HEK293 (cell line): ENCODE results near the gene VSTM2L.

ENCODE experiments used
- CTCF ChIA-PET: fragments of 350-600 bp; formaldehyde crosslinking; extraction: SDS; loops from one replicate; lab custom pipeline; 2021; ENCODE audit warnings: antibody characterized with exemption; lab: Yijun Ruan, JAX
- POLR2A ChIA-PET: fragments of 300-600 bp; formaldehyde crosslinking; extraction: SDS; loops from one replicate; lab custom pipeline; 2020; ENCODE audit warnings: antibody characterized with exemption, inconsistent platforms; lab: Yijun Ruan, JAX
- H3K27ac ChIP-seq: fragments of 200-500 bp; sonication (Bioruptor generic); 2 replicates; pipeline ENCODE4 v1.5.1; 2014; ENCODE audit warnings: low read depth, low read length, control low read depth, inconsistent platforms; ENCODE audit errors: extremely low read depth
- H3K36me3 ChIP-seq, 2 experiments: fragments of 200-500 bp in 1 of 2; sonication (Bioruptor generic) in 1 of 2; 1 replicate in 1 of 2; 2 replicates in 1 of 2; pipeline ENCODE4 v1.5.1; 2014 to 2017; ENCODE audit warnings: inconsistent platforms in 2 of 2, low read length in 2 of 2; ENCODE audit not compliant: control insufficient read depth in 2 of 2, insufficient read depth in 1 of 2
- H3K4me1 ChIP-seq: fragments of 200-500 bp; sonication (Bioruptor generic); 2 replicates; pipeline ENCODE4 v1.5.1; 2014; ENCODE audit warnings: mild to moderate bottlenecking, low read length, inconsistent platforms; ENCODE audit not compliant: control insufficient read depth, insufficient read depth
- H3K4me3 ChIP-seq: 2 replicates; pipeline ENCODE4 v1.5.1; 2011; ENCODE audit warnings: low read depth, mild to moderate bottlenecking, control low read depth, low read length, moderate library complexity
- H3K9me3 ChIP-seq: fragments of 200-500 bp; sonication (Bioruptor generic); 2 replicates; pipeline ENCODE4 v1.5.1; 2014; ENCODE audit warnings: low read depth, low read length, inconsistent platforms; ENCODE audit not compliant: control insufficient read depth, insufficient read depth
- AEBP2 ChIP-seq: fragments of 450-650 bp; formaldehyde crosslinking; IDR thresholded peaks from 2 replicates; pipeline ENCODE4 v1.5.1; 2016; ENCODE audit warnings: missing biosample characterization, missing genetic modification characterization, borderline replicate concordance
- BCL11B ChIP-seq: fragments of 450-650 bp; formaldehyde crosslinking; IDR thresholded peaks from 2 replicates; pipeline ENCODE4 v1.5.1; 2016; ENCODE audit warnings: low read depth, missing biosample characterization, missing genetic modification characterization
- BCL6B ChIP-seq: fragments of 450-650 bp; formaldehyde crosslinking; IDR thresholded peaks from 2 replicates; pipeline ENCODE4 v1.5.1; 2017; ENCODE audit warnings: missing biosample characterization, missing genetic modification characterization
- GLI4 ChIP-seq: fragments of 450-650 bp; formaldehyde crosslinking; IDR thresholded peaks from 2 replicates; pipeline ENCODE4 v1.5.1; 2016; ENCODE audit warnings: missing biosample characterization, missing genetic modification characterization
- GLIS2 ChIP-seq: fragments of 450-650 bp; formaldehyde crosslinking; IDR thresholded peaks from 2 replicates; pipeline ENCODE4 v1.5.1; 2016; ENCODE audit warnings: missing biosample characterization, missing genetic modification characterization
- HOXC10 ChIP-seq: sonication (generic); formaldehyde crosslinking; IDR thresholded peaks from 2 replicates; pipeline ENCODE4 v1.8.1; 2023; ENCODE audit warnings: mild to moderate bottlenecking, missing genetic modification reagents
- PRDM2 ChIP-seq: fragments of 450-650 bp; formaldehyde crosslinking; IDR thresholded peaks from 2 replicates; pipeline ENCODE4 v1.5.1; 2016; ENCODE audit warnings: missing biosample characterization, missing genetic modification characterization, borderline replicate concordance
- SCRT1 ChIP-seq: fragments of 450-650 bp; formaldehyde crosslinking; IDR thresholded peaks from 2 replicates; pipeline ENCODE4 v1.5.1; 2016; ENCODE audit warnings: missing biosample characterization, missing genetic modification characterization, borderline replicate concordance
- TSHZ1 ChIP-seq: fragments of 450-650 bp; formaldehyde crosslinking; IDR thresholded peaks from 2 replicates; pipeline ENCODE4 v1.5.1; 2016; ENCODE audit warnings: missing biosample characterization, missing genetic modification characterization, borderline replicate concordance
- YY2 ChIP-seq: fragments of 450-650 bp; formaldehyde crosslinking; IDR thresholded peaks from 2 replicates; pipeline ENCODE4 v1.5.1; 2016; ENCODE audit warnings: missing biosample characterization, missing genetic modification characterization
- ZBTB1 ChIP-seq: fragments of 450-650 bp; formaldehyde crosslinking; IDR thresholded peaks from 2 replicates; pipeline ENCODE4 v1.5.1; 2016; ENCODE audit warnings: missing biosample characterization, missing genetic modification characterization
- ZIC2 ChIP-seq: fragments of 450-650 bp; formaldehyde crosslinking; IDR thresholded peaks from 2 replicates; pipeline ENCODE4 v1.5.1; 2016; ENCODE audit warnings: missing biosample characterization, missing genetic modification characterization
- ZNF121 ChIP-seq: fragments of 450-650 bp; formaldehyde crosslinking; IDR thresholded peaks from 2 replicates; pipeline ENCODE4 v1.5.1; 2016; ENCODE audit warnings: missing biosample characterization, missing genetic modification characterization
- ZNF140 ChIP-seq: fragments of 450-650 bp; formaldehyde crosslinking; IDR thresholded peaks from 2 replicates; pipeline ENCODE4 v1.5.1; 2016; ENCODE audit warnings: missing biosample characterization, missing genetic modification characterization
- ZNF223 ChIP-seq: fragments of 450-650 bp; formaldehyde crosslinking; IDR thresholded peaks from 2 replicates; pipeline ENCODE4 v1.5.1; 2016; ENCODE audit warnings: missing biosample characterization, missing genetic modification characterization
- ZNF274 ChIP-seq, 2 experiments: fragments of 200-500 bp in 1 of 2; fragments of 450-650 bp in 1 of 2; sonication (Bioruptor generic) in 1 of 2; formaldehyde crosslinking in 1 of 2; IDR thresholded peaks; 2 replicates each; pipeline versions ENCODE4 v1.5.1 to v1.6.1; 2014 to 2016; ENCODE audit warnings: borderline replicate concordance in 1 of 2, inconsistent platforms in 1 of 2, low read length in 1 of 2, missing biosample characterization in 1 of 2, missing genetic modification characterization in 1 of 2
- ZNF324 ChIP-seq: fragments of 450-650 bp; formaldehyde crosslinking; IDR thresholded peaks from 2 replicates; pipeline ENCODE4 v1.5.1; 2016; ENCODE audit warnings: missing biosample characterization, missing genetic modification characterization
- ZNF426 ChIP-seq: fragments of 450-650 bp; formaldehyde crosslinking; IDR thresholded peaks from 2 replicates; pipeline ENCODE4 v1.5.1; 2017; ENCODE audit warnings: missing biosample characterization, missing genetic modification characterization, mild to moderate bottlenecking, inconsistent platforms, moderate library complexity
- ZNF48 ChIP-seq: fragments of 450-650 bp; formaldehyde crosslinking; IDR thresholded peaks from 2 replicates; pipeline ENCODE4 v1.5.1; 2016; ENCODE audit warnings: missing biosample characterization, missing genetic modification characterization
- ZNF664 ChIP-seq: fragments of 450-650 bp; formaldehyde crosslinking; IDR thresholded peaks from 2 replicates; pipeline ENCODE4 v1.5.1; 2016; ENCODE audit warnings: missing biosample characterization, missing genetic modification characterization

Gene VSTM2L

GRCh38 chr20:37972256-37973058, 69.5 kb downstream of the VSTM2L start:
- no peak overlapping the region for H3K4me3 ChIP-seq
- no peak overlapping the region for H3K27ac ChIP-seq
- no peaks in the 10 kb centered on the region for H3K9me3 ChIP-seq
- TF ChIP-seq TSHZ1 = no peak
- TF ChIP-seq ZBTB1 = no peak
- no peak for TF ChIP-seq GLIS2 (tag by site-specific recombination)
- no peak for TF ChIP-seq BCL6B (tag by site-specific recombination)
- TF ChIP-seq ZNF48 (tag by site-specific recombination) = no peak
- TF ChIP-seq ZIC2 (tag by site-specific recombination) = no peak
- no peak for TF ChIP-seq YY2 (tag by site-specific recombination)
- TF ChIP-seq ZNF274 (IDR thresholded peaks at IDR 0.05; ENCODE audit: low read length) = no peak
- no peak for TF ChIP-seq ZNF274 (tag by site-specific recombination; IDR thresholded peaks at IDR 0.05; ENCODE audit: borderline replicate concordance)
- no peak for TF ChIP-seq ZNF426 (tag by site-specific recombination)
- TF ChIP-seq ZNF324 = no peak
- no peak for TF ChIP-seq ZNF121 (tag by site-specific recombination)
- no peak for TF ChIP-seq ZNF223
- no peak for TF ChIP-seq HOXC10
- TF ChIP-seq, all 188 proteins: peak for 0
- H3K36me3 ChIP-seq = no peaks in the 10 kb centered on the region
- no peaks in the 10 kb centered on the region for H3K4me1 ChIP-seq
- ChIA-PET POLR2A (no interaction called here), CTCF (interaction anchor here (0.5 to 0.7 kb wide), 3 partner anchors 112 to 245 kb away, joined by 3 to 4 read pairs (median 3); no protein-coding TSS in a partner anchor)

- no peaks in the 10 kb centered on the region for H3K36me3 ChIP-seq
- CTCF ChIA-PET = interaction anchor here (0.5 kb wide), 1 partner anchor 111 kb away, joined by 3 read pairs; no protein-coding TSS in a partner anchor
- no peak for TF ChIP-seq SCRT1
- no peak for TF ChIP-seq PRDM2 (tag by site-specific recombination)
- TF ChIP-seq BCL11B (tag by site-specific recombination) = no peak
- TF ChIP-seq GLI4 (tag by site-specific recombination) = no peak
- no peak for TF ChIP-seq ZNF140
- no peak for TF ChIP-seq ZNF664 (tag by site-specific recombination)
- TF ChIP-seq AEBP2 = no peak
- TF ChIP-seq ZNF274 (IDR thresholded peaks at IDR 0.05; ENCODE audit: low read length) = no peak
- TF ChIP-seq ZNF274 (tag by site-specific recombination; IDR thresholded peaks at IDR 0.05; ENCODE audit: borderline replicate concordance) = no peak
These were observed 70.4 kb downstream of the VSTM2L start for GRCh38 chr20:37973059-37973910.

More at GRCh38 chr20:37973059-37973910, 70.4 kb downstream of the VSTM2L start:
- POLR2A ChIA-PET = no interaction called here
- Histone ChIP-seq H3K9me3 (no peaks in the 10 kb centered on the region), H3K4me1 (no peaks in the 10 kb centered on the region), H3K4me3 (no peak overlapping the region), H3K27ac (no peak overlapping the region)
